LNCAP (cell line): Measurements from ENCODE around the gene GRK2.

Experiments used
- TF ChIP-seq, protein P1 (sequence below): fragments of 450-650 bp; IDR thresholded peaks from 2 replicates; pipeline ENCODE4 v1.5.1; 2017; ENCODE audit warnings: mild to moderate bottlenecking

GRK2 gene

DNA sequence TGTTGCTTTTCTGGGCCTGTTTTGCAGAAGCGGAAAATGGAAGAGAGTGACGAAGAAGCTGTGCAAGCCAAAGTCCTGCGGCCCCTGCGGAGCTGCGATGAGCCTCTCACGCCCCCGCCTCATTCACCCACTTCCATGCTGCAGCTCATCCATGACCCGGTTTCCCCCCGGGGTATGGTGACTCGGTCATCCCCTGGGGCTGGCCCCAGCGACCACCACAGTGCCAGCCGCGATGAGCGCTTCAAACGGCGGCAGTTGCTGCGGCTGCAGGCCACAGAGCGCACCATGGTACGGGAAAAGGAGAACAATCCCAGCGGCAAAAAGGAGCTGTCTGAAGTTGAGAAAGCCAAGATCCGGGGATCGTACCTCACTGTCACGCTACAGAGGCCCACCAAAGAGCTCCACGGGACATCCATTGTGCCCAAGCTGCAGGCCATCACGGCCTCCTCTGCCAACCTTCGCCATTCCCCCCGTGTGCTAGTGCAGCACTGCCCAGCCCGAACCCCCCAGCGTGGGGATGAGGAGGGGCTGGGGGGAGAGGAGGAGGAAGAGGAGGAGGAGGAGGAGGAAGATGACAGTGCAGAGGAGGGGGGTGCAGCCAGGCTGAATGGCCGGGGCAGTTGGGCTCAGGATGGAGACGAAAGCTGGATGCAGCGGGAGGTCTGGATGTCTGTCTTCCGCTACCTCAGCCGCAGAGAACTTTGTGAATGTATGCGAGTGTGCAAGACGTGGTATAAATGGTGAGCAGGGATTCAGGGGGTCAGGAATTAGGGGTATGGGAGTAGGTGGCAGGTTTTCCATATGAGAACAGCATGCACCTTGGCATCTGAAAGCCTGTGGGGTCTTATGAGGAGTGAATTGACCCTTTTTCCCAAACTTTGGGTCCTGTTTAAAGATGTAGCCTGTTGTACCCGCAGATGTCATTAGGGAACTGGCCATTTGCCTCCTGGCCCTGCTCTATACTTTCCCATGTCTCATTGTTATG, 15.9 kb upstream of the GRK2 start:
- TF ChIP-seq, protein P1, sequence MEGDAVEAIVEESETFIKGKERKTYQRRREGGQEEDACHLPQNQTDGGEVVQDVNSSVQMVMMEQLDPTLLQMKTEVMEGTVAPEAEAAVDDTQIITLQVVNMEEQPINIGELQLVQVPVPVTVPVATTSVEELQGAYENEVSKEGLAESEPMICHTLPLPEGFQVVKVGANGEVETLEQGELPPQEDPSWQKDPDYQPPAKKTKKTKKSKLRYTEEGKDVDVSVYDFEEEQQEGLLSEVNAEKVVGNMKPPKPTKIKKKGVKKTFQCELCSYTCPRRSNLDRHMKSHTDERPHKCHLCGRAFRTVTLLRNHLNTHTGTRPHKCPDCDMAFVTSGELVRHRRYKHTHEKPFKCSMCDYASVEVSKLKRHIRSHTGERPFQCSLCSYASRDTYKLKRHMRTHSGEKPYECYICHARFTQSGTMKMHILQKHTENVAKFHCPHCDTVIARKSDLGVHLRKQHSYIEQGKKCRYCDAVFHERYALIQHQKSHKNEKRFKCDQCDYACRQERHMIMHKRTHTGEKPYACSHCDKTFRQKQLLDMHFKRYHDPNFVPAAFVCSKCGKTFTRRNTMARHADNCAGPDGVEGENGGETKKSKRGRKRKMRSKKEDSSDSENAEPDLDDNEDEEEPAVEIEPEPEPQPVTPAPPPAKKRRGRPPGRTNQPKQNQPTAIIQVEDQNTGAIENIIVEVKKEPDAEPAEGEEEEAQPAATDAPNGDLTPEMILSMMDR, result no peak

DNA sequence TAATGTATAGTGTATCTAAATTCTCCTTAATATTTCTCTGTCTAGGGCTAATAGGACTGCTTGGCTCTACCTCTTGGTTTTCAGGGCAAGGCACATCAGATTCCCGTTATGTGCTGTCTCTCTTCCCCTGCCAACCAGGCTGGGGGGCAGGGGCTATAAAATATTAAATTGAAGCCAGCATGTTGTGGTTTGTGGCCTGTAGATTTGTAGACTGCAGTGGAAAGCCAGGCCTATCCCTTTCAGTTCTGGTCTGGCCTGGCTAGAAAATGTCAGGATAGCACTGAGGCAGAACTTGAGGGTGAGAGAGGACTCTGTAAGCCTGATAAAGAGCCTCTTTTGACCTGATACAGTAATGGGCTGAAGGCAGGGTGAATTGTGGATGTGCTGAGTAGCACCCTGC, 14.4 kb upstream of the GRK2 start:
- TF ChIP-seq, protein P1, result no peak

DNA sequence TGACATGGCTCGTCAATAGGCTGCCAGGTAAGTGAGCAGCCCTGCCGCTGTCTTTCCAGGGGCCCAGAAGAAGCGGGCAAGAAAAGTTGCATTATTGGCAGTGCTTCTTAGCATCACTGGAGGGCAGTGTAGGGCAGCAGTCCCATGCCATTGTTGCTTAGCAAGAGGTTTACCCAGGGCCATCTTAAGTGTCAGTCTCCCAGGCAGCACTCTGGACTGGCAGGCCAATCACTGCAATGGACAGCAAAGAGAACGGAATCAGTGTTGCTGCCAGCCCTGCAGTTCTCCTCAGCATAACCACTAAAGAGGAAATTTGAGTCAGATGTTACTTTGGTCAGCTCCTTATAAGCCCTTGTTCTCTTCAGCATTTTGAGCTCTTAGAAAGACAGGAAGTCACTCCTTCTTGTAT, 13.4 kb upstream of the GRK2 start:
- TF ChIP-seq, protein P1, result no peak; the same call in 1 of the 2 replicates

DNA sequence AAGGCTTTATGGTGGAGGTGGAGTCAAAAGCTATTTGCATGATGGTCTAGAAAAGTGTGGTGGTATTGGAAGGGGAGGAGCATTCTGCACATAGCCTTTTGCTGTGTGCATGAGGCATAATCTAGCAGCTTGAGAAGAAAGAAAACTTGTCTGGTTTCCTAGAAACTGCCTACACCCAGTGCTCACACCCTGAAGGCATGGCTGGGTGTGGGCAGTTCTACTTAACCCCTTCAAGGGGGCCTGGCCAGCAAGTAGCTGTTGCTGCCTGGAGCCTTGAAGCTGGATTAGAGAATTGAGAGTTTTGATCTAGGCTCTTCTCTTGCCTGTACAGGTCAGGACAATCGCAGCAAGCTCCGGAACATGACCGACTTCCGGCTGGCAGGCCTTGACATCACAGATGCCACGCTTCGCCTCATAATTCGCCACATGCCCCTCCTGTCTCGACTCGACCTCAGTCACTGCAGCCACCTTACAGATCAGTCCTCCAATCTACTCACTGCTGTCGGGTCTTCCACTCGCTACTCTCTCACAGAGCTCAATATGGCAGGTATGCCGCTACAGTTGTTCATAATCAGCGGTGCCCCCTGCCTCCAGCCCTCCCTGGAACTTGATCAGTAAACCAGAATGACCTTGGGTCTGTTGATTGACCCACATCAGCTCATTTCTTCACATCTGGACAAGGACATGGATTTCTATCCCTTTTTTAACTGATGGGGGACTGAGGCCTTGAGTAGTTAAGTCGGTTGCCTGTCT, 12.2 kb upstream of the GRK2 start:
- TF ChIP-seq, protein P1, result no peak

DNA sequence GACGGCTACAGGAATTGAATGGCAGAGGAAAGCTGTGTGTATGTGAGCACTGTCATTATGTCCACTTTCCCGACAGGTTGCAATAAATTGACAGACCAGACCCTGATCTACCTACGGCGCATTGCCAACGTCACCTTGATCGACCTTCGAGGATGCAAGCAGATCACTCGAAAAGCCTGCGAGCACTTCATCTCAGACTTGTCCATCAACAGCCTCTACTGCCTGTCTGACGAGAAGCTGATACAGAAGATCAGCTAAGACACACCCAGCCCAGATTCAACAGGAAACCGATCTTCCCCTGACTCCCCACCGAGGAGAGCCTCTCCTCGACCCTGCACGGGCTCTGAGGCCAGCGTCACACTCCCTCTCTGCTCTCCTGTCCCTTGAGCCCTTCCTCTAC, 11.5 kb upstream of the GRK2 start:
- TF ChIP-seq, protein P1, result no peak

DNA sequence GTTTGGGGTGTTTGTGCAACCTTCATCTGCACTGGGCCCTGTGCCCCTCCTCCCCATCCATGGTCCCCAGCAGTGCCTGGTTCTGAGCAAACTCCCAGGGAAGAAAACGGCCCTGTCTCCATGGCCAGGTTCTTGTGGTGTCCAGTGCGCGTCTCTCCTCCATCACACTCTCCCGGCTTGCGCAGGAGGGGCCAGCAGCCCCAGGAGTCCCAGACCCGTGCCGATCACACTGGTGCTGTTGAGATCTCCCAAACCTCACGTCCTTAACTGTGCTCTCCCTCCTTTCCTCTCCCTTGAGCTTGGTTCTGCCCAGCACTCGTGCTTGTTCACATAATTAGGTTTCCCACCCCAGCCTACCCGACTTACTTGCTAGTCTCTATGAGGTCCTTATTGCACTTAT, 10.9 kb upstream of the GRK2 start:
- TF ChIP-seq, protein P1, result no peak

DNA sequence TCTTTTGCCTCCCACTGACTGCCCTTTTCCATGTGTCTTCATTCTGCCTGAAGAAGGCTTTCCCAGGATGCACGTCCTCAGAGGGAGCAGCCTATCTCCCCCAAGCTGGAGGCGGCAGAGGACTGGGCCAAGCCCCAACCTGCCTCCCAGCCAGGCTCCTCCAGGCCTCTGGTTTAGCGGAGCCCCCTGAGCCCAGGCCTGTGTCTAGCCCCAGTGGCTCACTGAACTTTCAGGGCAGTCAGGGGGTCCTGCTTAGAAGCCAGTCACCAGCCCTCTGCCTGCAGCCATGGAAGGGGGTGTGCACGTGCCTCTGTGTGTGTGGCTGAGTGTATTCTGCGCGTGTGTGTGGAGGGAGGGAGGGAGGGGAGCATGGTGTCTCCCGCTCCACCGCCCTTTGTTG, 10.4 kb upstream of the GRK2 start:
- TF ChIP-seq, protein P1, result no peak
